Loucy (cell line): ENCODE results near the gene LRTM1.

ENCODE experiments used
- H2AFZ ChIP-seq: fragments of 200-600 bp; sonication (generic); 2 replicates; pipeline ENCODE4 v1.6.0; 2016; ENCODE audit warnings: antibody characterized with exemption, mild to moderate bottlenecking, low read length, moderate library complexity
- H3F3A ChIP-seq: fragments of 200-600 bp; 2 replicates; pipeline ENCODE4 v1.6.0; 2016; ENCODE audit warnings: antibody characterized with exemption, low read depth, mild to moderate bottlenecking
- H3K27me3 ChIP-seq: fragments of 200-600 bp; sonication (generic); 2 replicates; pipeline ENCODE4 v1.6.1; 2014; ENCODE audit warnings: low read length, mild to moderate bottlenecking; ENCODE audit not compliant: insufficient read depth, poor library complexity, severe bottlenecking
- H3K36me3 ChIP-seq: fragments of 200-600 bp; sonication (generic); 2 replicates; pipeline ENCODE4 v1.6.1; 2016; ENCODE audit warnings: low read length; ENCODE audit not compliant: insufficient read depth
- H3K4me1 ChIP-seq: fragments of 200-600 bp; sonication (generic); 2 replicates; pipeline ENCODE4 v1.5.1; 2014; ENCODE audit warnings: low read length, mild to moderate bottlenecking; ENCODE audit not compliant: insufficient read depth, poor library complexity, severe bottlenecking
- H3K4me2 ChIP-seq: fragments of 200-600 bp; sonication (generic); 2 replicates; pipeline ENCODE4 v1.6.0; 2014; ENCODE audit warnings: antibody characterized with exemption, low read length, low read depth, mild to moderate bottlenecking; ENCODE audit not compliant: poor library complexity, severe bottlenecking
- H3K4me3 ChIP-seq: fragments of 200-600 bp; sonication (generic); 2 replicates; pipeline ENCODE4 v1.5.1; 2014; ENCODE audit warnings: low read length, mild to moderate bottlenecking, mixed read lengths; ENCODE audit not compliant: poor library complexity, severe bottlenecking
- H3K79me2 ChIP-seq: fragments of 200-600 bp; sonication (generic); 2 replicates; pipeline ENCODE4 v1.6.1; 2014; ENCODE audit warnings: low read length; ENCODE audit not compliant: insufficient read depth
- H3K9ac ChIP-seq: fragments of 200-600 bp; sonication (generic); 2 replicates; pipeline ENCODE4 v1.6.0; 2014; ENCODE audit warnings: mild to moderate bottlenecking, low read depth, low read length, moderate library complexity; ENCODE audit not compliant: poor library complexity, severe bottlenecking
- H3K9me2 ChIP-seq: fragments of 200-600 bp; sonication (generic); replicated peaks from 2 replicates; pipeline ENCODE4 v1.6.1; 2016; ENCODE audit warnings: low read depth, low read length, mixed read lengths
- H3K9me3 ChIP-seq: fragments of 200-600 bp; sonication (generic); 2 replicates; pipeline ENCODE4 v1.6.1; 2014; ENCODE audit warnings: mild to moderate bottlenecking, antibody characterized with exemption, low read length, low read depth; ENCODE audit not compliant: insufficient read depth
- H4K20me1 ChIP-seq: fragments of 200-600 bp; sonication (generic); 2 replicates; pipeline ENCODE4 v1.6.0; 2014; ENCODE audit warnings: antibody characterized with exemption, low read length, mild to moderate bottlenecking; ENCODE audit not compliant: insufficient read depth, poor library complexity, severe bottlenecking
- CTCF ChIP-seq: fragments of 200-600 bp; sonication (generic); conservative IDR thresholded peaks from 2 replicates; pipeline ENCODE4 v1.5.1; 2014; ENCODE audit warnings: mild to moderate bottlenecking, antibody characterized with exemption, low read length
- EZH2phosphoT487 ChIP-seq: fragments of 200-600 bp; IDR thresholded peaks from 2 replicates; pipeline ENCODE4 v1.6.1; 2018; ENCODE audit warnings: antibody characterized with exemption, mild to moderate bottlenecking, moderate library complexity, borderline replicate concordance

LRTM1 gene

GRCh38 chr3:54897028-54897711, 30.7 kb downstream of the LRTM1 start:
- Histone ChIP-seq H3K9me3 (no peaks in the 10 kb centered on the region), H3K4me1 (no peaks in the 10 kb centered on the region), H2AFZ (no peak overlapping the region), H3K79me2 (no peaks in the 10 kb centered on the region), H3K36me3 (no peaks in the 10 kb centered on the region), H3K9ac (no peak overlapping the region), H4K20me1 (no peaks in the 10 kb centered on the region), H3K4me2 (no peak overlapping the region), H3K4me3 (no peak overlapping the region), H3K9me2 (no peaks in the 10 kb centered on the region), H3F3A (no peaks in the 10 kb centered on the region), H3K27me3 (no peaks in the 10 kb centered on the region)
- no peak for TF ChIP-seq EZH2phosphoT487

GRCh38 chr3:54895613-54896012, 32.2 kb downstream of the LRTM1 start:
- Histone ChIP-seq H3K79me2 (no peaks in the 10 kb centered on the region), H3K4me1 (no peaks in the 10 kb centered on the region), H3F3A (no peaks in the 10 kb centered on the region), H3K9me2 (no peaks in the 10 kb centered on the region), H3K36me3 (no peaks in the 10 kb centered on the region), H3K9me3 (no peaks in the 10 kb centered on the region), H3K9ac (no peak overlapping the region), H4K20me1 (no peaks in the 10 kb centered on the region), H3K27me3 (no peaks in the 10 kb centered on the region), H2AFZ (no peak overlapping the region), H3K4me2 (no peak overlapping the region), H3K4me3 (no peak overlapping the region)
- TF ChIP-seq CTCF (no peak), EZH2phosphoT487 (no peak)

- no peak overlapping the region for H2AFZ ChIP-seq
- no peaks in the 10 kb centered on the region for H3K79me2 ChIP-seq
- no peak overlapping the region for H3K9ac ChIP-seq
- no peaks in the 10 kb centered on the region for H3K9me3 ChIP-seq
- no peaks in the 10 kb centered on the region for H3K9me2 ChIP-seq
- no peaks in the 10 kb centered on the region for H4K20me1 ChIP-seq
- no peaks in the 10 kb centered on the region for H3K36me3 ChIP-seq
- no peaks in the 10 kb centered on the region for H3K4me1 ChIP-seq
- no peaks in the 10 kb centered on the region for H3K27me3 ChIP-seq
- no peak overlapping the region for H3K4me3 ChIP-seq
- H3F3A ChIP-seq, result no peaks in the 10 kb centered on the region
- no peak overlapping the region for H3K4me2 ChIP-seq
- no peak for TF ChIP-seq CTCF
- no peak for TF ChIP-seq EZH2phosphoT487
These were observed 35.7 kb downstream of the LRTM1 start for GRCh38 chr3:54892168-54892567.

GRCh38 chr3:54891540-54891897, 36.3 kb downstream of the LRTM1 start:
- Histone ChIP-seq H2AFZ (no peak overlapping the region), H3K79me2 (no peaks in the 10 kb centered on the region), H3K9me2 (no peaks in the 10 kb centered on the region), H3F3A (no peaks in the 10 kb centered on the region), H3K27me3 (no peaks in the 10 kb centered on the region), H4K20me1 (no peaks in the 10 kb centered on the region), H3K9me3 (no peaks in the 10 kb centered on the region), H3K4me3 (no peak overlapping the region), H3K4me2 (no peak overlapping the region), H3K9ac (no peak overlapping the region), H3K4me1 (no peaks in the 10 kb centered on the region), H3K36me3 (no peaks in the 10 kb centered on the region)
- TF ChIP-seq EZH2phosphoT487 (no peak), CTCF (no peak)
